ENCODE measurements around the gene FRMD4A. TPM values are rescaled to one million over a fixed set of nuclear protein-coding genes. Genes with fewer than 3 reads are reported as not detected.

The FRMD4A gene
- total RNA-seq, 1 experiment from 2014 or later: 7.1 TPM

DNA sequence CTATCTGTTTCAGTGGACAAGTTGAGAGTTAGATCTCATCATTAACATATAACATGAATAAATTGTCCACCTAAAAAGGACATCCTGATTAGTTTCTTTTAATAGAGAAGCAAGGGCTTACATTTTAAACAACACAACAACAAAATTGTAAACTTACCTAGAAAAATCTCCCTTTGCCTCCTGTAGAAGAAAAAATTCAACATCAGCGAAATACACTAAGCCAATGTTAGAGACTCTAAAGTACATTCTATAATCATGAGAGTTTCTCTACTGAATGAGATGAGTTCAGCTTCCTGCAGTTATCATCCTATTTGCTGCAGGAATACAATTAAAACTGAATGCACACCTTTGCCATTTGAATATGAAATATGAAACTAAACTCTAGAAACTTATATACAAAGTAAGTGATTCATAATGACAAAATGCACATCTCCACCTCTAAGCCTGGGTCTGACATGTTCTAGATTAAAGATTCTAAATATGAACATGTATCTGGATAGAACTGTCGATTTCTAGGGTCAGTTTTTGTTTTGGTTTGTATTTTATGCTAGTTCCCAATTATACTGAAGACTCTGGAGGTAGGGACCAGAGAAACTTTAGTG lies 569.1 kb downstream of the FRMD4A start:
- Histone ChIP-seq H3K4me3 (ENCODE audit: low read length) (no peak overlapping the region), H3K79me2 (ENCODE audit: low read length) (no peaks in the 10 kb centered on the region), H3K9ac (ENCODE audit: low read length) (no peak overlapping the region), H3K36me3 (ENCODE audit: low read depth, low read length) (no peaks in the 10 kb centered on the region), H3K9me3 (ENCODE audit: low read length) (no peaks in the 10 kb centered on the region), H2AFZ (ENCODE audit: low read length) (no peak overlapping the region), H3F3A (ENCODE audit: low read length, unreplicated experiment) (no peaks in the 10 kb centered on the region), H4K20me1 (ENCODE audit: low read length) (no peaks in the 10 kb centered on the region), H3K4me1 (ENCODE audit: insufficient read depth, low read length) (no peaks in the 10 kb centered on the region), H3K9me2 (replicated peaks; ENCODE audit: low read length) (no peaks in the 10 kb centered on the region), H3K27me3 (ENCODE audit: low read length) (no peaks in the 10 kb centered on the region), H3K27ac (ENCODE audit: low read length) (no peak overlapping the region), H3K4me2 (ENCODE audit: low read length) (no peak overlapping the region)
- intact Hi-C loops (cut with micrococcal nuclease): no loop called here
- POLR2A ChIA-PET (ENCODE audit: unreplicated experiment): no interaction called here
- TF ChIP-seq EZH2 (IDR thresholded peaks at IDR 0.05; ENCODE audit: low read length, unreplicated experiment): no peak
- no peak for DNase-seq
- no TSS peak for BruUV-seq (replicated peaks)
- no peak for ATAC-seq
- CTCF ChIA-PET: no interaction called here

DNA sequence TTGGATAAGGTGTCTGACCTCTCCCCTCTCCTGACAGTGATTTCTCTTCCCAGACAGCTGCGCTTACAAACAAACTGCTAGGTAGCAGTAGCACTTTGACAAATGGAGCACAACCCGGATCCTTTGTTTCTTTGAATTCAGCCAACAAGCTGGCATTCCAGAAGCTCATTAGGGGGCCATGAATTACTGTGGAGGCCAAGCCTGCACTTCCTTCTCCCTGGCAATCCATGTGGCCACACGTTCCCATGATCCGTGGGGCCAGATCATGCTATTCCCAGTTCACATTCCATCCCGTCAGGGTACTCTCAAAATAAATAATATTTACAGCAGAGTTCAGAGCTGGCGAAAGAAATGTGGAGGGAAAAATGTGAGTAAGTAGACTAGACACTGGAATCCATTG lies 571.6 kb downstream of the FRMD4A start:
- no peaks in the 10 kb centered on the region for H3K9me3 ChIP-seq (ENCODE audit: low read length)
- H3K9me2 ChIP-seq (replicated peaks; ENCODE audit: low read length): no peaks in the 10 kb centered on the region
- no peak overlapping the region for H2AFZ ChIP-seq (ENCODE audit: low read length)
- no peak overlapping the region for H3K27ac ChIP-seq (ENCODE audit: low read length)
- no peaks in the 10 kb centered on the region for H3K27me3 ChIP-seq (ENCODE audit: low read length)
- CTCF ChIA-PET: no interaction called here
- no peak overlapping the region for H3K4me3 ChIP-seq (ENCODE audit: low read length)
- DNase-seq (no peak), ATAC-seq (no peak)
- no peaks in the 10 kb centered on the region for H4K20me1 ChIP-seq (ENCODE audit: low read length)
- POLR2A ChIA-PET (ENCODE audit: unreplicated experiment): no interaction called here
- no peaks in the 10 kb centered on the region for H3K4me1 ChIP-seq (ENCODE audit: insufficient read depth, low read length)
- no peaks in the 10 kb centered on the region for H3K36me3 ChIP-seq (ENCODE audit: low read depth, low read length)
- TF ChIP-seq EZH2 (IDR thresholded peaks at IDR 0.05; ENCODE audit: low read length, unreplicated experiment): no peak
- TF ChIP-seq EZH2phosphoT487 (IDR thresholded peaks at IDR 0.05; ENCODE audit: borderline replicate concordance, low read length): no peak
- TF ChIP-seq, protein P1, sequence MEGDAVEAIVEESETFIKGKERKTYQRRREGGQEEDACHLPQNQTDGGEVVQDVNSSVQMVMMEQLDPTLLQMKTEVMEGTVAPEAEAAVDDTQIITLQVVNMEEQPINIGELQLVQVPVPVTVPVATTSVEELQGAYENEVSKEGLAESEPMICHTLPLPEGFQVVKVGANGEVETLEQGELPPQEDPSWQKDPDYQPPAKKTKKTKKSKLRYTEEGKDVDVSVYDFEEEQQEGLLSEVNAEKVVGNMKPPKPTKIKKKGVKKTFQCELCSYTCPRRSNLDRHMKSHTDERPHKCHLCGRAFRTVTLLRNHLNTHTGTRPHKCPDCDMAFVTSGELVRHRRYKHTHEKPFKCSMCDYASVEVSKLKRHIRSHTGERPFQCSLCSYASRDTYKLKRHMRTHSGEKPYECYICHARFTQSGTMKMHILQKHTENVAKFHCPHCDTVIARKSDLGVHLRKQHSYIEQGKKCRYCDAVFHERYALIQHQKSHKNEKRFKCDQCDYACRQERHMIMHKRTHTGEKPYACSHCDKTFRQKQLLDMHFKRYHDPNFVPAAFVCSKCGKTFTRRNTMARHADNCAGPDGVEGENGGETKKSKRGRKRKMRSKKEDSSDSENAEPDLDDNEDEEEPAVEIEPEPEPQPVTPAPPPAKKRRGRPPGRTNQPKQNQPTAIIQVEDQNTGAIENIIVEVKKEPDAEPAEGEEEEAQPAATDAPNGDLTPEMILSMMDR (conservative IDR thresholded peaks at IDR 0.05; ENCODE audit: low read depth, low read length): no peak
- BruUV-seq (replicated peaks): no TSS peak
- no peak overlapping the region for H3K9ac ChIP-seq (ENCODE audit: low read length)
- intact Hi-C loops (cut with micrococcal nuclease): no loop called here
- H3F3A ChIP-seq (ENCODE audit: low read length, unreplicated experiment): no peaks in the 10 kb centered on the region
- no peaks in the 10 kb centered on the region for H3K79me2 ChIP-seq (ENCODE audit: low read length)
- H3K4me2 ChIP-seq (ENCODE audit: low read length): no peak overlapping the region

DNA sequence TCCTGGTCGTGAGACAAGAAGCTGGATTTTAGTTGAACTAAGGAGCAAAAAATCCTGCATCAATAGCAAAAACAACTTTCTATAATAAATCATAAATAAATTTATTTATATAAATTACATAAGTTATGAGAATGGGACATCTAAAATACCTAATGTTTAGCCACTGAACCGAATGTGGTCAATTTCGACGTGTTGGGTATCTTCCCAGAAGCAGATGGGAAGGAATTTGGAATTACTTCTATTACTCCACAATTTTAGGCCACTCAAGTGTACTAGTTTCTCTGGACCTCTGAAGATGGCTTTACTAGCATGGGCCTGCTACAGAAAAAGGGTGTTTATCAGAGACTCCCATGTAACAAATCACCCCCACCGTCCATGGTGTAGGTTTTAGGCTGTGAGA lies 572.0 kb downstream of the FRMD4A start:
- H4K20me1 ChIP-seq (ENCODE audit: low read length): no peaks in the 10 kb centered on the region
- intact Hi-C loops (cut with micrococcal nuclease): no loop called here
- no peaks in the 10 kb centered on the region for H3F3A ChIP-seq (ENCODE audit: low read length, unreplicated experiment)
- H3K9me2 ChIP-seq (replicated peaks; ENCODE audit: low read length): no peaks in the 10 kb centered on the region
- H3K27ac ChIP-seq (ENCODE audit: low read length): no peak overlapping the region
- H3K36me3 ChIP-seq (ENCODE audit: low read depth, low read length): no peaks in the 10 kb centered on the region
- no peak for DNase-seq
- no peaks in the 10 kb centered on the region for H3K9me3 ChIP-seq (ENCODE audit: low read length)
- ChIA-PET CTCF (no interaction called here), POLR2A (ENCODE audit: unreplicated experiment) (no interaction called here)
- H3K4me3 ChIP-seq (ENCODE audit: low read length): no peak overlapping the region
- H3K9ac ChIP-seq (ENCODE audit: low read length): no peak overlapping the region
- no peaks in the 10 kb centered on the region for H3K79me2 ChIP-seq (ENCODE audit: low read length)
- no TSS peak for BruUV-seq (replicated peaks)
- H2AFZ ChIP-seq (ENCODE audit: low read length): no peak overlapping the region
- H3K4me2 ChIP-seq (ENCODE audit: low read length): no peak overlapping the region
- TF ChIP-seq EZH2 (IDR thresholded peaks at IDR 0.05; ENCODE audit: low read length, unreplicated experiment): no peak
- no peak for TF ChIP-seq EZH2phosphoT487 (IDR thresholded peaks at IDR 0.05; ENCODE audit: borderline replicate concordance, low read length)
- TF ChIP-seq, protein P1 (conservative IDR thresholded peaks at IDR 0.05; ENCODE audit: low read depth, low read length): no peak
- no peaks in the 10 kb centered on the region for H3K4me1 ChIP-seq (ENCODE audit: insufficient read depth, low read length)
- no peak for ATAC-seq
- no peaks in the 10 kb centered on the region for H3K27me3 ChIP-seq (ENCODE audit: low read length)
